ENCODE data around the gene MESP2.
A peak's percentile ranks its signal among the peaks of the same experiment; 100 is the strongest.
"Not testable (repeated sequence)": the region's sequence is repeated elsewhere in the genome, so short reads cannot be mapped to it uniquely, and the experiment has no call there.

MESP2 gene

GRCh38 chr15:89782619-89782950 is 6.5 kb downstream of the MESP2 start:
- DNase-seq: not testable (repeated sequence)

- peak; percentile 82 for DNase-seq
These were observed 7.2 kb downstream of the MESP2 start for GRCh38 chr15:89783111-89783860.

- DNase-seq: no peak
These were observed 7.9 kb downstream of the MESP2 start for GRCh38 chr15:89783861-89784685.

GRCh38 chr15:89784686-89784960 is 8.5 kb downstream of the MESP2 start:
- DNase-seq: no peak

- DNase-seq: no peak
These were observed 9.1 kb downstream of the MESP2 start for GRCh38 chr15:89785064-89785773.

- DNase-seq: no peak
These were observed 9.6 kb downstream of the MESP2 start for GRCh38 chr15:89785774-89786140.

- DNase-seq: no peak
These were observed 11.8 kb downstream of the MESP2 start for GRCh38 chr15:89787944-89788343.

GRCh38 chr15:89788585-89788984 is 12.5 kb downstream of the MESP2 start:
- not testable (repeated sequence) for DNase-seq

- no peak for DNase-seq
These were observed 14.1 kb downstream of the MESP2 start for GRCh38 chr15:89790206-89790605.

GRCh38 chr15:89790661-89791060 is 14.5 kb downstream of the MESP2 start:
- DNase-seq: no peak

- DNase-seq: no peak
These were observed 16.1 kb downstream of the MESP2 start for GRCh38 chr15:89792106-89792805.

- no peak for DNase-seq
These were observed 18.6 kb downstream of the MESP2 start for GRCh38 chr15:89794627-89795241.

- DNase-seq: no peak
These were observed 19.9 kb downstream of the MESP2 start for GRCh38 chr15:89795996-89796395.

GRCh38 chr15:89797678-89798201 is 21.6 kb downstream of the MESP2 start:
- DNase-seq: no peak

GRCh38 chr15:89799011-89799911 is 23.1 kb downstream of the MESP2 start:
- no peak for DNase-seq

- no peak for DNase-seq
These were observed 23.9 kb downstream of the MESP2 start for GRCh38 chr15:89799918-89800498.

- DNase-seq: no peak
These were observed 25.5 kb downstream of the MESP2 start for GRCh38 chr15:89801471-89802195.

- no peak for DNase-seq
These were observed 26.2 kb downstream of the MESP2 start for GRCh38 chr15:89802231-89802928.

- no peak for DNase-seq
These were observed 27.1 kb downstream of the MESP2 start for GRCh38 chr15:89802986-89803824.

Measured in hematopoietic multipotent progenitor cell treated with erythropoietin and hydrocortisone succinate and interleukin-3 and kit ligand, for 8 days (in vitro differentiated cells).